DOHH2 (cell line): ENCODE data around the gene GPR180.

Experiments
- EZH2phosphoT487 ChIP-seq: fragments of 200-600 bp; sonication (generic); IDR thresholded peaks from 2 replicates; pipeline ENCODE4 v1.6.1; 2017; ENCODE audit warnings: borderline replicate concordance, mild to moderate bottlenecking, antibody characterized with exemption, low read length, moderate library complexity, mixed read lengths
- TF ChIP-seq, protein P1 (sequence below): fragments of 200-600 bp; sonication (generic); IDR thresholded peaks from one replicate; pipeline ENCODE4 v1.5.1; 2014; ENCODE audit warnings: antibody characterized with exemption, mild to moderate bottlenecking, low read depth, low read length; ENCODE audit not compliant: poor library complexity, severe bottlenecking

- TF ChIP-seq, protein P1, sequence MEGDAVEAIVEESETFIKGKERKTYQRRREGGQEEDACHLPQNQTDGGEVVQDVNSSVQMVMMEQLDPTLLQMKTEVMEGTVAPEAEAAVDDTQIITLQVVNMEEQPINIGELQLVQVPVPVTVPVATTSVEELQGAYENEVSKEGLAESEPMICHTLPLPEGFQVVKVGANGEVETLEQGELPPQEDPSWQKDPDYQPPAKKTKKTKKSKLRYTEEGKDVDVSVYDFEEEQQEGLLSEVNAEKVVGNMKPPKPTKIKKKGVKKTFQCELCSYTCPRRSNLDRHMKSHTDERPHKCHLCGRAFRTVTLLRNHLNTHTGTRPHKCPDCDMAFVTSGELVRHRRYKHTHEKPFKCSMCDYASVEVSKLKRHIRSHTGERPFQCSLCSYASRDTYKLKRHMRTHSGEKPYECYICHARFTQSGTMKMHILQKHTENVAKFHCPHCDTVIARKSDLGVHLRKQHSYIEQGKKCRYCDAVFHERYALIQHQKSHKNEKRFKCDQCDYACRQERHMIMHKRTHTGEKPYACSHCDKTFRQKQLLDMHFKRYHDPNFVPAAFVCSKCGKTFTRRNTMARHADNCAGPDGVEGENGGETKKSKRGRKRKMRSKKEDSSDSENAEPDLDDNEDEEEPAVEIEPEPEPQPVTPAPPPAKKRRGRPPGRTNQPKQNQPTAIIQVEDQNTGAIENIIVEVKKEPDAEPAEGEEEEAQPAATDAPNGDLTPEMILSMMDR = no peak
- no peak for TF ChIP-seq EZH2phosphoT487
Observed at GRCh38 chr13:94608586-94608985, 6.9 kb downstream of the GPR180 start.
